GM12878 (cell line): Measurements from ENCODE around the gene BATF.

Experiments
- CBFB ChIP-seq: IDR thresholded peaks from 2 replicates; pipeline ENCODE4 v1.6.1; 2016; ENCODE audit warnings: antibody characterized with exemption, low read depth
- FOS ChIP-seq: IDR thresholded peaks from 3 replicates; pipeline ENCODE4 v1.6.1; 2011; ENCODE audit warnings: borderline replicate concordance; ENCODE audit not compliant: insufficient read length; ENCODE audit errors: extremely low read depth
- POLR2AphosphoS5 ChIP-seq: IDR thresholded peaks from 2 replicates; pipeline ENCODE4 v1.6.1; 2011; ENCODE audit warnings: mild to moderate bottlenecking, low read length, inconsistent platforms
- RFX5 ChIP-seq: IDR thresholded peaks from 2 replicates; pipeline ENCODE4 v1.6.1; 2011; ENCODE audit warnings: low read depth, low read length, improper control_type of control experiment
- SUZ12 ChIP-seq: fragments of 200-600 bp; sonication (generic); IDR thresholded peaks from one replicate; pipeline ENCODE4 v1.6.1; 2018; ENCODE audit warnings: antibody characterized with exemption, mild to moderate bottlenecking; ENCODE audit not compliant: unreplicated experiment
- ZBTB11 ChIP-seq: fragments of 450-650 bp; formaldehyde crosslinking; IDR thresholded peaks from 2 replicates; pipeline ENCODE4 v1.5.0; 2022; ENCODE audit warnings: mild to moderate bottlenecking, missing genetic modification characterization

DNA sequence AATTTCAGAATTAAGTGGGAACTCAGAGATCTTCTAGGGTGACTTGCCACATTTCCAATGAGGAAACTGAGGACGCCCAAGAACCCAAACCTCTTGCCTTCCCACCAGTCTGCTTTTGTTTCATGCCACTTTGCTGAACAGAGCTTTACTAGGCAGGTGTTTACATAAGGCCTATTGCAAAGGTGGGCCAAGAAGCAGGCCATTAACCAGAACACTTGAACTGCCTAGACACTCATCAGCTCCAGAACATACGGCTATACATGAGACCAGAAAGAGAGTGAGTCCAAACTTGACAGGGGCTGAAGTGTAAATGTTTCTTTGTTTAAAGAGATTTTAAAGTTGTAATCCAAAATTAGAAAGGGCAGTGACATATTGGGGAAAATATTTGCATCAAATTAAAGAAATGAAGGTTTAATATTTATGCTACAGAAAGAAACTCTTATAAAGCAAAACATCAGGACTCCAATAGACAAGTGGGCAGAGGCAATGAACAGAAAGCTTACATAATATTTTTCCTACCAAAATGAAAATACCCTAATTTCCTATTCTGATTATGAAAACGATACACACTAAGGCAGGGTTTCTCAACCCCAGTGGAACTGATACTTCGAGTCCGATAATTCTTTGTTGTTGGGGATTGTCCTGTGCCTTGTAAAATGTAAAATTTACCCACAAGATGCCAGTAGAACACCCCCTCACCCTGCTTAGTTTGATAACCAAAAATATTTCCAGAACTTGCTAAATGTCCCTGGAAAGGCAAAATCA lies 11.7 kb downstream of the BATF start:
- TF ChIP-seq RFX5 = no peak
- TF ChIP-seq ZBTB11 = no peak
- no peak for TF ChIP-seq FOS
- no peak for TF ChIP-seq SUZ12
- TF ChIP-seq POLR2AphosphoS5 = no peak
- TF ChIP-seq CBFB = no peak
